GM13976 (cell line): ENCODE results near the gene SMYD1.

Experiments
- DNase-seq: peaks from one replicate; pipeline ENCODE4 v3.0.0; 2012; ENCODE audit warnings: low spot score
- in situ Hi-C: fragments of 300-500 bp; cut with MboI; formaldehyde crosslinking; loops from one replicate; pipeline ENCODE4 v1.12.0; 2022; ENCODE audit warnings: low sequenced_read_pairs, mixed read lengths, inconsistent platforms; ENCODE audit not compliant: unreplicated experiment
- TF ChIP-seq, protein P1 (sequence below): IDR thresholded peaks from 2 replicates; pipeline ENCODE4 v1.5.1; 2012; ENCODE audit warnings: borderline replicate concordance, mild to moderate bottlenecking; ENCODE audit not compliant: insufficient read depth; ENCODE audit errors: extremely low read depth, missing control alignments, control extremely low read depth

The SMYD1 gene

DNA sequence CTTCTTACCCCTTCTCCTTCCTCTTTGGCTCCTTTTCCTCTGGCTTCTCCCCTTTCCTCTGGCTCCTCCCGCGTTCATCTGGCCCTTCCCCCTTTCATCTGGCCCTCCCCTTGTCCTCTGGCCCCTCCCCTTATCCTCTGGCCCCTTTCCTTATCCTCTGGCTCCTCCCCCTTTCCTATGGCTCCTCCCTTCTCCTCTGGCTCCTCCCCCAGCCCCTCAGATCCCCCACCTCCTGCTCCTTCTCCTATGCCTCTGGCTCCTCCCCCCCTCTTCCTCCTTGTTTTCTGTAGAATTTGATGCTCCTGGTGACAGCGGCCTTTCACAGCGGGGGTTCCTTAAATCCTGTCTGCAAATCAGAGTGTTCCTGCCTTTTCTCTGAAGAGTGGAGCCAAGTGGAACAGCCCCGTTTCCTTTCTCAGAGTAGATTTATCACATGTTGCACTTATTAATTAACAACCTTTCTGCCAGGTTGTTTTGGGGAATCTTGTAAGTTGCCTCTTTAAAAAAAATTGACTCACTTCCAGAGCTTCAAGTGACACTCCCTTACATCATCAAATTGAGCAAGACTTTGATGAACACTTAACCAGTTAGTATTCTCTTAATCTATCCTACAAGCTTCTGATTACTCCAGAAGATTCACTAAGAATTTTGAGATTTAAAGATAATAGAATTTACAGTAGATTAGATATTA lies 32.3 kb downstream of the SMYD1 start:
- in situ Hi-C loops: no loop called here
- TF ChIP-seq, protein P1, sequence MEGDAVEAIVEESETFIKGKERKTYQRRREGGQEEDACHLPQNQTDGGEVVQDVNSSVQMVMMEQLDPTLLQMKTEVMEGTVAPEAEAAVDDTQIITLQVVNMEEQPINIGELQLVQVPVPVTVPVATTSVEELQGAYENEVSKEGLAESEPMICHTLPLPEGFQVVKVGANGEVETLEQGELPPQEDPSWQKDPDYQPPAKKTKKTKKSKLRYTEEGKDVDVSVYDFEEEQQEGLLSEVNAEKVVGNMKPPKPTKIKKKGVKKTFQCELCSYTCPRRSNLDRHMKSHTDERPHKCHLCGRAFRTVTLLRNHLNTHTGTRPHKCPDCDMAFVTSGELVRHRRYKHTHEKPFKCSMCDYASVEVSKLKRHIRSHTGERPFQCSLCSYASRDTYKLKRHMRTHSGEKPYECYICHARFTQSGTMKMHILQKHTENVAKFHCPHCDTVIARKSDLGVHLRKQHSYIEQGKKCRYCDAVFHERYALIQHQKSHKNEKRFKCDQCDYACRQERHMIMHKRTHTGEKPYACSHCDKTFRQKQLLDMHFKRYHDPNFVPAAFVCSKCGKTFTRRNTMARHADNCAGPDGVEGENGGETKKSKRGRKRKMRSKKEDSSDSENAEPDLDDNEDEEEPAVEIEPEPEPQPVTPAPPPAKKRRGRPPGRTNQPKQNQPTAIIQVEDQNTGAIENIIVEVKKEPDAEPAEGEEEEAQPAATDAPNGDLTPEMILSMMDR: no peak
- no peak for DNase-seq

DNA sequence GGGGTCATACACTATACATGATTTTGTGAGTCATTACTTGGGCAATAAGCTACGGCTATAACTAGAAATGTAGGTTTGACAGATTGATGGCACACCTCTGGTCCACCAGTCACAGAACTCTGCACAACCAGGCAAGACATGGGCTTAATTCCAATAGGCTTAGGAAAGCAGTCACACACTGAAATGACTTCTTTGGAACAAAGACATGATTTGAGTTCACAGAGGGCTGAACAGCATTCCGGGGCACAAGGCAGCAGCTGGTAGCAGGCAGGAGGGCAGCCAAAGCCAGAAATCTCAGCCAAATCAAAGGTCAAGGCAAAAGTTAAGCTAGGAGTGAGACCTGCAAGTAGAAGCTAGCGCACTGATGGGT lies 32.8 kb downstream of the SMYD1 start:
- DNase-seq: no peak
- TF ChIP-seq, protein P1: no peak
- in situ Hi-C loops: no loop called here

DNA sequence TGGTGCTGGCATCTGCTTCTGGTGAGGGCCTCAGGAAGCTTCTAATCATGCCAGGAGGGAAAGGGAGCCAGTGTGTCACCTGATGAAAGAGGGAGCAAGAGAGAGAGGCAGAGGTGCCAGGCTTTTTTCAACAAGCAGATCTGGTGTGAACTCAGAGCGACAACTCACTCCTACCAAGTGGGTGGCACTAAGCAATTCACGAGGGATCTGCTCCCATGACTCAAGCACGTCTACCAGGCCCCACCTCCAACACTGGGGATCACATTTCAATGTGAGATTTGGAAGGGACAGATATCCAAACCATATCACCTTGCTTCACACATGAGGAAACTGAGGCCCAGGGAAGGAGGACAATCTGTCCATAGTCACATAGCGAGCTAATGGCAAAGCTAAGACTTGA lies 41.2 kb downstream of the SMYD1 start:
- no peak for DNase-seq
- TF ChIP-seq, protein P1: no peak
- in situ Hi-C loops: no loop called here

DNA sequence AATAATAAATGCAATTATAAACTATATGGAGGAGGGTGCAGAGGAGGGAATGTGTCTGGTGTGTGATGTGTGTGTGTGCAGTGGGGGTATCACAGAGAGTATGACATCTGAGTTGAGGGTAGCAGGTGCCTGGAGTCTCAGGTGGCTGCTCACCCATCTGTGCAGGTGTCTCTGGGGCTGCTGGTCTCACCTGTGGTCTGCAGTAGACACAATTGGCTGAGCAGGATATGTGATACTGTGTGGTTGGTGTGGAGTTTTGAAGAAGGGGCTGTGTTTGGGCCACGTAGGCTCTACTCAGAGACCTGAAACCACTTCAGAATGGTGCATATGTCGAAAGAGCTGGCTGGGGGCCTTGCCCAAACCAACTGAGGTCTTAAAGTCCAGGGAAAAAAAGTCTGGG lies 43.2 kb downstream of the SMYD1 start:
- TF ChIP-seq, protein P1: no peak
- no peak for DNase-seq
- in situ Hi-C loops: no loop called here

DNA sequence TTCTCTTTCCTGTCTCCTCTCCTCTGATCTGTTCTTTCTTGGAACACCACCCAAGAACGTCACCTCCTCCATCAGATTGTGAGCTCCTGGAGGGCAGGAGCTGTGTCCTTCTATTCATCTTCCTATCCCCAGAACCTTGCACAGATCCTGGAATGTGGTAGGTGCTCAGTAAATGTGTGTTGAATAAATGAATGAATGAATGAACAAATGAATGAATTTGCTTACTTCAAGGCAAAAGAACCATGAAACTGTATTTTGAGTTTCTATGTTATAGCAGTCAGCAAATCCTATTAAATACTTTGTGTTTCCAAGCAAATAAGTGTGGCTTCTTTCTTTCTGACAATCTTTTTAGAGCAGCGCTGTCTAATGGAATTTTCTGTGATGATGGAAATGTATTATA lies 45.4 kb downstream of the SMYD1 start:
- no peak for DNase-seq
- TF ChIP-seq, protein P1: no peak
- in situ Hi-C loops: no loop called here

DNA sequence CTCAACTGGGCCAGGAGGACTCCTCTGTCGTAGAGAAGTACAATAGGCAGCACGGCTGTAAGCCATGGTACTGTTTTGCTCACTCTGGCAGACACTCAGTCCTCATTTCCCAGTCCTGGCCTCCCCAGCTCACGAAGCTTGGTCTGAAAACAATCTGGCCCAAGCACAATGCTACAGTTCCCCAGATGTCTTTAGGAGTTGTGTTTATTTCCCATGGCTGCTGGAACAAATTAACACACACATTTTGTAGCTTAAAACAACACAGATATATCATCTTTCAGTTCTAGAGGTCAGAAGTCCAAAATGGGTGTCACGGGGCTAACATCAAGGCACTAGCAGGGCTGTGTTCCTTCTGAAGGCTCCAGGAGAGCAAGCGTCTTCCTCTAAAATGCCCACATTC lies 47.3 kb downstream of the SMYD1 start:
- no peak for DNase-seq
- TF ChIP-seq, protein P1: no peak
- in situ Hi-C loops: no loop called here
